RPMI8226 (cell line): Measurements from ENCODE around the gene LCA5L.
"Not testable (repeated sequence)": the region's sequence is repeated elsewhere in the genome, so short reads cannot be mapped to it uniquely, and the experiment has no call there.

Experiments used
- DNase-seq: peaks from one replicate; pipeline ENCODE4 v3.0.0-alpha.2; 2015

LCA5L gene

DNA sequence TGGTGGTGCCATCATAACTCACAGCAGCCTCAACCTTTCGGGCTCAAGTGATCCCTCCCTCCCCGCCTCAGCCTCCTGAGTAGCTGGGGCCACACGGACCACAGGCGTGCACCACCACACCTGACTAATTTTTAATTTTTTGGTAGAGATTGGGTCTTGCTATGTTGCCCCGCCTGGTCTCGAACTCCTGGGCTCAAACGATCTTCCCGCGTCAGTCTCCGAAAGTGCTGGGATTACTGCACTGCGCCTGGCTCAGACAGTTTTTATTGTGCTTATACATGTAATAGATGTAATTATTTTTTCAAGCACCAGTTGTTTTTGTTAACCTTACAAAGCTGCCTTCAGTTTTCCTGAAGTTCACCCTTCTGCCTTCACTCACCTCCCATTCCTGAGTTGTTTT, 58.7 kb downstream of the LCA5L start:
- no peak for DNase-seq

GRCh38 chr21:39386194-39386593, 59.4 kb downstream of the LCA5L start:
- no peak for DNase-seq

- no peak for DNase-seq
These were observed 60.1 kb downstream of the LCA5L start for GRCh38 chr21:39385299-39386145.

DNA sequence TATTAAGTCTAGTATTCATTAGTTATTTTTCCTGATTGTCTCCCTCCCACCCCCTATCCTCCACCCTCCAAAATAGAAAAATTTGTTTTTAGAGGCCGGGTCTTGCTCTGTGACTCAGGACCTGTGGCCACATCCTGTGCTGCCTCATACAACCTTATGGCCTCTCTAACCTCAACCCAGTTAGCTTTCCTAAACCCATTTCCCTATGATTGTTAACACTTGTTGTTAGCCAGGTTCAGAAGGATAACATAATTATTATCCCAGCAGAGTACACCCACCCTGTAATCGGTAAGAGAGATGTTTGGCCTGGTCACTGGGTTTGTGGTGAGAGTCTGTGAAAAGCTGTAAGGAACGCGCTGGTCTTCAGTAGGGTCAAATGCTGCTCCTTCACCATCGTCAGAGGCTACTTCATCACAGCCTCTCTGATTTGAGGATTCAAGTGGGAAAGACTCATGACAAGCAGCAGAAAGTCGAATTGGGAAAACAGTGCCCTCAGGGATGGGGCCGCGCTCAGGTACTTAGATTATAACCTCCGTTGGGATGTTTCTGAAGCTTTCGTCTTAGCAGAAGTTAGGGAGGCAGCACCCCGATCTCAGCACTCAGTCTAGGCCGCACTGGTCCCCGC, 60.8 kb downstream of the LCA5L start:
- DNase-seq: no peak

GRCh38 chr21:39382096-39382495, 63.5 kb downstream of the LCA5L start:
- DNase-seq: not testable (repeated sequence)

DNA sequence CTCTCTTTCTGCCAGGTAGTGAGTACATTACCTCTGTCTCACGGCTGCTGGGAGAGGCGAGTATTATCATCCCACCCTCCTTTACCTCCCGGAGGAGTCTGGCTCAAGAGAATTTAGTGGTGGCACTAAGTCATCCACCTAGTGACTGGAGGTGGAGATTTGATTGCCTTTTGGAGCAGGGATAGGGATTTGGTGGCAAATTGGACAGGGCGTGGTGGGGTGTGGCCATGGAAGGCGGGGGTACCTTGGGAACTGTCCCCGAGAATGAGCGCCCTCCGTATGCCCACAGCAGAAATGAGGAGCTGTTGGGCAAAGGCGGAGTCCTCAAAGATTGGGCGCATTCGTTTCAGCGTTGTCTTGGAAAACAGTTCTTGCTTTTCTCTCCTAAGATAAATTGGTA, 64.6 kb downstream of the LCA5L start:
- DNase-seq: no peak

DNA sequence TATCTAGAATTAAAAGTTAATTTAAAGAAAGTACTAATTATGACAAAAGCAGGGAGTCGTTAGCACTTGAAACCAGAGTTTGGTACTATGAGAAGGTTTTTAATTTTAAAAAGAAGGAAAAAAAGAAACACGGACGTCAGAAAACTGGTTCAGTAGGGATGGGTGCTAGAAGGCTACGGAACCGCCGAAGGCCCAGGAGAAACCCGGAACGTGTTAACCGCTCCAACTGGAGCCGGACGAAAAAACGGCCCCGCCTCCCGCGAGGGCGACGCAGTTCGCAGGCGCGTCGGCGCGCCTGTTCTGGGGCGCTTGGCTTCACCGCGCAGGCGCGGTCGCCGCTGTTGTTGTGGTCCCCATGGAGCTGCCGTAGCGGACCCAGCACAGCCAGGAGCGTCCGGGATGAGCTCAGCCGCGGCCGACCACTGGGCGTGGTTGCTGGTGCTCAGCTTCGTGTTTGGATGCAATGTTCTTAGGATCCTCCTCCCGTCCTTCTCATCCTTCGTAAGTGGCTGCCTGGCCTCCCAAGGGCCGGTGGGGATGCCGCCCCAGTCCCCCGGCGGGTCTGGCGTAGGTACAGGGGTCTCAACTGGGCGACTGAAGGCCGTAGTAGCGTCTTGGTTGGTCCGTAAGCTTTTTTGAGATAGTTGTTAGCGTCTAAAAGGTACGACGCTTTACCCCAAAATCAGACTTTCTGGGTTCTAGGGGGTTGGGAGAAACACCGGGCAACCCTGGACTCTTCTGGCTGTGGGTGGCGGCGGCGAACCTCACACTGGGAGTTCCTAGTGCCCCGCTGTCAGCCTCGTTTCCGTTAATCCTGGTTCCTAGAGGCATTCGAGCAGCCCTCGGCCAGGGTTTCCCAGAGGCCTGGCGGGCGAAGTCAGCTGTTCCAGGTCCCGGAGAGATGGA, 65.3 kb downstream of the LCA5L start:
- DNase-seq: peak; percentile 95

DNA sequence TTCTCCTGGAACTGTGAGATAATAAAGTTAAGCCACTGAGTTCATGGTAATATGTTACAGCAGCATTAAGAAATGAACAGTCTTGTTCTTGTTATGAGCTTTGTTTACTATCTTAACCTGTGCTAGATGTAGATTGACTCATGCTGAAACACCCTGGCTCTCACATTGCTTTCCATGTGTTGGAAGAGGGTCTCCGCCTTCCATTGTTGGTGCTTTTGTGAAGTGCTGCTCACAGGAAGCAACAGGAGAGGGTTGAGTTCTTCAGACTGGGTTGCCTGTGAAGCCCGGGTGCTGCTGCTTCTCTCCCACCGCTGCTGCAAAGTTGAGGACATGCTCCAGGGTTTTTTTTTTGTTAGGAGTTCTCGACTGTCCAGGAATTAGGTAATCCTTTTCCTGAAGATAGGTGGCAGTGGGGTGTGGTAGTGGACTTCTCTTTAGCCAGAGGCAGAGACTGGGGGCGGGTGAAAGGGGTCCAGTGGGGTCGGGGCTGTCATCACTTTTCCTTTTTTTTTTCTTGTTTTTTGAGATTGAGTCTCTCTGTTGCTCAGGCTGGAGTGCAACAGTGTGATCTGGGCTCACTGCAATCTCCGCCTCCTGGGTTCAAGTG, 68.0 kb downstream of the LCA5L start:
- no peak for DNase-seq

GRCh38 chr21:39375446-39375845, 70.1 kb downstream of the LCA5L start:
- no peak for DNase-seq

DNA sequence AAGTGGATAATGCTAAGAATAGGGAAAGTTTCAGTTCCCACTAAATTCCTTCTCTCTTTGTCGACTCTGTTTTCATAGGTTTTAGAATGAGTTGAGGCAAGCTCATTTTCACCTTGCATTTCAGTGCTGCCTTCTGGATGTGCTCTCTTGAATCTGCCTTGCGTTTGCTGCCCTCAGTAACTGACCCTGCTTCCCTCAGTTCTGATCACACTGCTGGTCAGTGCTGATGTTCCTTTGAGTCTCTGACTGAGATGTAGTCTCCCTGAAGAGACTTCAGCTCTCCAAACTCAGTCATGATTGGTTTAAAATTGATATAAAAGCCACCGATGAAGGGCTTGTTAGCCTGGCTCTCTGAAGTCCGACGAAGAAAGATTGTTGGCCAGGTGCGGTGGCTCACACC, 71.5 kb downstream of the LCA5L start:
- no peak for DNase-seq

- peak; percentile 72 for DNase-seq
These were observed 71.9 kb downstream of the LCA5L start for GRCh38 chr21:39373634-39374033.

- not testable (repeated sequence) for DNase-seq
These were observed 75.7 kb downstream of the LCA5L start for GRCh38 chr21:39369896-39370288.

DNA sequence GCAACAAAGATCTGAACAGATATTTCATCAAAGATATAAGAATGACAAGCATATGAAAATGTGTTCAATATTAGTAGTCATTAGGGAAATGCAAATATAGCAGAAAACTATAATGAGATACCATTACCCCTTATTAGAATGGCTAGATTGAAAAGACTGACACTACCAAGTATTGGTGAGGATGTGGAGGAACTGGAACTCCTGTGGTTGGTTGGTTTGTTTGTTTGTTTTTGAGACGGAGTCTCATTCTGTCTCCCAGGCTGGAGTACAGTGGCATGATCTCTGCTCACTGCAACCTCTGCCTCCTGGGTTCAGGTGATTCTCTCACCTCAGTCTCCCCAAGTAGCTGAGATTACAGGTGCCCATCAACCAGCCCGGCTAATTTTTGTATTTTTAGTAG, 77.8 kb downstream of the LCA5L start:
- no peak for DNase-seq

- DNase-seq: no peak
These were observed 79.0 kb downstream of the LCA5L start for GRCh38 chr21:39366563-39366962.

DNA sequence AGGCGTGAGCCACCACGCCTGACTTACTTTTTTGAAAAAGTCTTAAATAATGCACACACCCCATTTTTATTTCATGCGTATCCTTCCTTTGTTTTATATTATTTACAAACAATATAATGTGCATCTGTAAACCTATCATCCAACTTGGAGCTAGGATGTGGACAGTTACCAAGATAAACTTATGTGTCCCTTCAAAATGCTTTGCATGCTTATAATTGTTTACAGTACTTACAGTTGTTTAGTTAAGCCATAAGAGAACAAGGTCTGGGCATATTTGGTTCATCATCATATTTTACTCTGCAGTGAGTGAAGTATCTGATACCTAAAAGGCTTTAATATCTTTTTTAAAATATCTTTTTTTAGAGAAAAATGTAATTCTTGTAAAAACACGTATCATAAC, 80.6 kb downstream of the LCA5L start:
- DNase-seq: no peak

DNA sequence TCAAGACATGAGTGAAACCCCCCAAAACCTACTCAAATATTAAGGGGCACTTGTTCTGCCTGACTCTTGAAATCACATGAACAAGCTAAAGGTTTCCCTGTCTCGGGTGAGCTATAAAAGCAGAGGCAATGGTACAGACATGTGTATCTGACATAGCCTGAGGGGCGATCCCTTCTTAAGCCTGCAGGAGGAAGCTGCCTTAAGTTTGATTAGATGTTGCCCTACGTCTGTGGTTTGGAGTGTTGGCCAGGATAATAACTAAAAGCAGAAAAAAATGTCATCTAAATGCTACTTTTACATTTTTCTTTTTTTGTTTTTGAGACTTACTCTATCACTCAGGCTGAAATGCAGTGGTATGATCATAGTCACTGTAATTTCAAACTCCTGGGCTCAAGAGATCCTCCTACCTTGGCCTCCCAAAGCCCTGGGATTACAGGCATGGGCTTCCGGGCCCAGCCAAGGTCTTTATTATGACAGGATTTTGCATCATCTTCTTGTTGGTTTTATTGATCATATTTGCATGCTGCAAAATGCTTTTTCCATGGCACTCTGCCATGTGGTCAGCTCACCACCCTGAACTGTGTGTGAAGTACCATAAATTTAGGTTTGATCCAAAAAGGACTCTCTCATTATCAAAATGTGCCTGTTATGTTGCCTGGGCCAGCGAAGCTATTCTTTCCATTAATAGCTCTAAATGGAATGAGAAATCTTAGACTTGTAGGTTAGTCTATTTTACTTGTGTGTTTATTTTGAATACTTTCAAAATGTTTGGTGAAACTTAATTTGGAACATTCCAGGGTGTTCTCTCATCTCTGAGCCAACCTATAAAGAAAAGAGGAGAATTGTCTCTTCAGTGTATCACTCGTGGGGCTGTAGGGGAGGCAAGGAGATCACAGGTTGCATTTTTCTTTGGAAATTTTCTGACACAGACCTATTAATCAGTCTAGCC, 81.7 kb downstream of the LCA5L start:
- DNase-seq: no peak

DNA sequence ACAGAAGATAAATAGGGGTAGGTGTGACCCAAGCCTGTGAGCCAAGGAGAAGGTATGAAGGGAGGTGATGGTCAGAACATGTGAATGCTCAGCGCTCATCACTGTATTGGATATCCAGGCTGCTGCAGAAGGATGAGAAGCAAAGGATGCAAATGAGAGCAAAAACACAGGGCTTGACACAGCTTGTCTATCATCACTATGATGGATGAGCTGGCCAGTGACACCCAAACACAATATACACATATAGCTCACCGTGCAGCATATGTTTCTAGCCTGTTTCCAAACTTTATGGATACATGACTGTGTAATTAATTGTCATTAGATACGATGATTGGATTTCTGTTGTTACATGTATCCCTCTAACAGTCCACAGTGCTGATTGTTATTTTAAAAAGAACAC, 82.8 kb downstream of the LCA5L start:
- no peak for DNase-seq

DNA sequence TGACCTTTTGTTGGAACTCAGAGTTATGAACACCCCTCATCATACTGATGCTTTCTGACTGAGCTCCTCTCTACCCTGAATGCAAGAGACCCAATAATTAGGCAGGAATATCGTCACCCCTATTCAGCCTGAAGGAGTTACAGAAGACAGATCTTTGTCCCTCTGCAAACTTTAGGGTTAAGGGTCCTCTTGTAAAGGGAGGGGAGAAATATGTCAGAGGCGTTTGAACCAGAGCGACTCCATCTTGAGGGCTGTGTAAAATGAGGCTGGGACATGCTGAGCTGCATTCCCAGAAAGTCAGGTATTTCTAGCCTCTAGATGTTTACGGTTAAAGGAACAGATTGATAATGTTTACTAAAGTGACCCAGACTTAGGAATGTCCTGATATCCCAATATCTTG, 86.2 kb downstream of the LCA5L start:
- no peak for DNase-seq
